Glutamatergic neuron (in vitro differentiated cells): ENCODE measurements around the gene C1QTNF5. TPM values are rescaled to one million over a fixed set of nuclear protein-coding genes. Genes with fewer than 3 reads are reported as not detected.

Experiments used
- DNase-seq: peaks from one replicate; pipeline ENCODE4 v3.0.0; 2022
- H3K27ac Mint-ChIP-seq: one replicate; pipeline ENCODE4 v1.8.0; 2020; ENCODE audit warnings: mild to moderate bottlenecking, mixed read lengths, inconsistent platforms; ENCODE audit not compliant: unreplicated experiment
- H3K27me3 Mint-ChIP-seq: one replicate; pipeline ENCODE4 v1.8.0; 2020; ENCODE audit warnings: mild to moderate bottlenecking, moderate library complexity, mixed read lengths, inconsistent platforms; ENCODE audit not compliant: unreplicated experiment
- H3K36me3 Mint-ChIP-seq: one replicate; pipeline ENCODE4 v1.8.0; 2020; ENCODE audit warnings: mild to moderate bottlenecking, mixed read lengths, inconsistent platforms; ENCODE audit not compliant: unreplicated experiment
- H3K4me1 Mint-ChIP-seq: one replicate; pipeline ENCODE4 v1.8.0; 2020; ENCODE audit warnings: mild to moderate bottlenecking, low read depth, mixed read lengths, inconsistent platforms; ENCODE audit not compliant: unreplicated experiment
- H3K4me3 Mint-ChIP-seq: one replicate; pipeline ENCODE4 v1.8.0; 2020; ENCODE audit warnings: mild to moderate bottlenecking, mixed read lengths, inconsistent platforms; ENCODE audit not compliant: unreplicated experiment
- H3K9me3 Mint-ChIP-seq: one replicate; pipeline ENCODE4 v1.8.0; 2020; ENCODE audit warnings: mild to moderate bottlenecking, moderate library complexity, mixed read lengths, inconsistent platforms; ENCODE audit not compliant: unreplicated experiment
- CTCF ChIP-seq: fragments of 200-600 bp; sonication (generic); IDR thresholded peaks from one replicate; pipeline ENCODE4 v1.5.0; 2021; ENCODE audit not compliant: partially characterized antibody, unreplicated experiment
- total RNA-seq: library from RNA; stranded (reverse); fragmentation: NEBNext Ultra II Directional; extraction: Animal tissue kit (Norgen Biotek cat#: 25700); gene quantifications from one replicate; pipeline ENCODE4 v1.2.1, GENCODE V29; 2021; ENCODE audit not compliant: unreplicated experiment

Gene C1QTNF5
- total RNA-seq, 1 donor from 2014 or later: 0.32 TPM

DNA sequence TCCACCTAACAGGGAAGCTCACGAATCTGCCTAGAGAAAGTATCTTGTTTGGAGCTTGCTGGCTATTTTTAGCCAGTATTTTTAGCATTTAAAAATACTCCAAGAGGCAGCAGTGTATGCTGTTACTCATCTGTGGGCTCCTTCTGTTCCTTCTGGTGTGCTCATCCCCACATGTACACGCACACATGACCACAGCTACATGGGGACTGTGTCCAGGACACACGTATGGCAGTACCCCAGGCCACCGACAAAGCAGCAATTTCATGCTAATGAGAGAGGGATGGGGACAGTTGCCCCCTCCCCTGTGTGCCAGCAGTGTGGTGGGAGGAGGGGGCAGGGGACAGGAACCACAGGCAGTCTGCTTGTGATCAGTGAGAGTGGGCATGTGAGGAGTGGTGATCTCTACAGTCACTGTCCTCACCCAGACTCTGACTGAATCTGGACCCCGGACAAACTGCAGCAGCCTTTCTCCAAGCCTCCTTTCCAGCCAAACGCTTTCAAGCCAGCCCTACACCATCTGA lies 24.4 kb upstream of the C1QTNF5 start:
- no peak for DNase-seq
- no peaks in the 10 kb centered on the region for H3K36me3 Mint-ChIP-seq

GRCh38 chr11:119363851-119364590 lies 23.3 kb upstream of the C1QTNF5 start:
- no peak for TF ChIP-seq CTCF
- Mint-ChIP-seq H3K27ac (no peak overlapping the region), H3K4me1 (peaks cover 29% of the 10 kb centered on the region), H3K27me3 (peaks cover 11% of the 10 kb centered on the region), H3K4me3 (peak overlapping the region; percentile 86), H3K9me3 (peaks cover 7% of the 10 kb centered on the region), H3K36me3 (no peaks in the 10 kb centered on the region)
- peak; percentile 70 for DNase-seq

More for the DNA sequence above, 24.4 kb upstream of the C1QTNF5 start:
- peaks cover 7% of the 10 kb centered on the region for H3K9me3 Mint-ChIP-seq
- H3K27me3 Mint-ChIP-seq: peaks cover 14% of the 10 kb centered on the region
- H3K27ac Mint-ChIP-seq: no peak overlapping the region
- H3K4me3 Mint-ChIP-seq: no peak overlapping the region
- no peak for TF ChIP-seq CTCF
- peaks cover 33% of the 10 kb centered on the region for H3K4me1 Mint-ChIP-seq

GRCh38 chr11:119363081-119363850 lies 22.6 kb upstream of the C1QTNF5 start:
- Mint-ChIP-seq H3K4me1 (peaks cover 27% of the 10 kb centered on the region), H3K27ac (no peak overlapping the region), H3K9me3 (peaks cover 11% of the 10 kb centered on the region), H3K27me3 (peaks cover 10% of the 10 kb centered on the region), H3K4me3 (peak overlapping the region; percentile 25), H3K36me3 (peaks cover 5% of the 10 kb centered on the region)
- no peak for DNase-seq
- TF ChIP-seq CTCF: no peak

GRCh38 chr11:119362741-119363080 lies 22.0 kb upstream of the C1QTNF5 start:
- Mint-ChIP-seq H3K27me3 (peaks cover 10% of the 10 kb centered on the region), H3K4me3 (peak overlapping the region; percentile 77), H3K4me1 (peaks cover 23% of the 10 kb centered on the region), H3K9me3 (peaks cover 12% of the 10 kb centered on the region), H3K27ac (no peak overlapping the region), H3K36me3 (peaks cover 5% of the 10 kb centered on the region)
- DNase-seq: no peak
- no peak for TF ChIP-seq CTCF
